GM12878 (cell line): ENCODE results near the gene ELP2. TPM values are rescaled to one million over a fixed set of nuclear protein-coding genes. Genes with fewer than 3 reads are reported as not detected.
A peak's percentile ranks its signal among the peaks of the same experiment; 100 is the strongest.

Experiments
- BCL11A ChIP-seq: IDR thresholded peaks from 2 replicates; pipeline ENCODE4 v1.6.1; 2011; ENCODE audit warnings: low read depth, low read length
- BMI1 ChIP-seq: fragments of 450-650 bp; IDR thresholded peaks from 2 replicates; pipeline ENCODE4 v1.6.1; 2016; ENCODE audit warnings: mild to moderate bottlenecking, moderate library complexity, borderline replicate concordance
- CBX5 ChIP-seq: sonication (generic); IDR thresholded peaks from 2 replicates; pipeline ENCODE4 v1.6.1; 2016; ENCODE audit warnings: low read depth, moderate library complexity, mild to moderate bottlenecking, inconsistent platforms
- CHD4 ChIP-seq: fragments of 200-600 bp; sonication (generic); IDR thresholded peaks from 2 replicates; pipeline ENCODE4 v1.6.1; 2016; ENCODE audit warnings: mild to moderate bottlenecking
- FOXK2 ChIP-seq: fragments of 450-650 bp; IDR thresholded peaks from 2 replicates; pipeline ENCODE4 v1.6.1; 2017; ENCODE audit warnings: mild to moderate bottlenecking, moderate library complexity
- IKZF2 ChIP-seq, 2 experiments: fragments of 450-650 bp; IDR thresholded peaks; 2 replicates each; pipeline ENCODE4 v1.6.1; 2017; ENCODE audit warnings: mild to moderate bottlenecking in 2 of 2, moderate library complexity in 2 of 2
- LARP7 ChIP-seq: fragments of 450-650 bp; IDR thresholded peaks from 2 replicates; pipeline ENCODE4 v1.6.1; 2017; ENCODE audit warnings: mild to moderate bottlenecking
- MTA2 ChIP-seq: fragments of 450-650 bp; IDR thresholded peaks from 2 replicates; pipeline ENCODE4 v1.6.1; 2016; ENCODE audit warnings: low read depth, mild to moderate bottlenecking, moderate library complexity
- MYB ChIP-seq: fragments of 150-350 bp; IDR thresholded peaks from 2 replicates; pipeline ENCODE4 v1.6.1; 2014; ENCODE audit warnings: mild to moderate bottlenecking, low read depth, low read length, borderline replicate concordance
- NBN ChIP-seq: fragments of 450-650 bp; IDR thresholded peaks from 2 replicates; pipeline ENCODE4 v1.6.1; 2016
- NFYA ChIP-seq: IDR thresholded peaks from 2 replicates; pipeline ENCODE4 v1.6.1; 2011; ENCODE audit warnings: low read depth, mild to moderate bottlenecking, low read length, improper control_type of control experiment, borderline replicate concordance
- NR2F1 ChIP-seq: fragments of 450-650 bp; conservative IDR thresholded peaks from 2 replicates; pipeline ENCODE4 v1.6.1; 2017; ENCODE audit warnings: mild to moderate bottlenecking
- POLR2A ChIP-seq: IDR thresholded peaks from 2 replicates; pipeline ENCODE4 v1.6.1; 2011; ENCODE audit warnings: low read depth, mild to moderate bottlenecking, low read length
- RBBP5 ChIP-seq: fragments of 200-600 bp; sonication (generic); conservative IDR thresholded peaks from 2 replicates; pipeline ENCODE4 v1.6.1; 2016
- RUNX3 ChIP-seq: IDR thresholded peaks from 2 replicates; pipeline ENCODE4 v1.6.1; 2012; ENCODE audit warnings: low read length, inconsistent platforms
- TCF7 ChIP-seq: IDR thresholded peaks from 2 replicates; pipeline ENCODE4 v1.6.1; 2014; ENCODE audit warnings: antibody characterized with exemption, borderline replicate concordance
- ZNF217 ChIP-seq: fragments of 450-650 bp; IDR thresholded peaks from 2 replicates; pipeline ENCODE4 v1.6.1; 2017; ENCODE audit warnings: antibody characterized with exemption, mild to moderate bottlenecking
- polyA plus RNA-seq, 11 experiments: library from polyadenylated mRNA; depleted of rRNA in 4 of 11; unstranded in 6 of 11; stranded (reverse) in 5 of 11; fragments of >200 nt; fragmentation: Nextera tagmentation in 4 of 11; fragmentation: Illumina TruSeq in 1 of 11; extraction: Ambion mirVana in 4 of 11; extraction: Trizol in 1 of 11; gene quantifications; 1 replicate in 1 of 11; 2 replicates in 10 of 11; pipeline versions ENCODE4 v1.2.1 to v1.2.3, GENCODE V29; 2011 to 2016; ENCODE audit warnings: inconsistent platforms in 2 of 11, missing spikeins in 2 of 11, low read depth in 1 of 11
- total RNA-seq, 4 experiments: library from RNA; depleted of rRNA in 3 of 4; stranded (reverse); fragments of >200 nt in 3 of 4; fragmentation: Illumina TruSeq in 1 of 4; extraction: Trizol in 1 of 4; gene quantifications; 2 replicates each; pipeline versions ENCODE4 v1.2.1 to v1.2.3, GENCODE V29; 2013 to 2021
- TF ChIP-seq, protein P1 (sequence below): fragments of 150-350 bp; IDR thresholded peaks from 2 replicates; pipeline ENCODE4 v1.6.1; 2014; ENCODE audit warnings: mild to moderate bottlenecking, low read depth, low read length
- TF ChIP-seq, protein P2 (sequence below): fragments of 450-650 bp; formaldehyde crosslinking; IDR thresholded peaks from 2 replicates; pipeline ENCODE4 v1.4.0; 2022; ENCODE audit warnings: mild to moderate bottlenecking, moderate library complexity
- TF ChIP-seq, protein P3 (sequence below): IDR thresholded peaks from 2 replicates; pipeline ENCODE4 v1.6.1; 2012; ENCODE audit warnings: low read depth, low read length, improper control_type of control experiment
- TF ChIP-seq, protein P4 (sequence below): fragments of 450-650 bp; IDR thresholded peaks from 2 replicates; pipeline ENCODE4 v1.6.1; 2016; ENCODE audit warnings: mild to moderate bottlenecking
- TF ChIP-seq, protein P5 (sequence below): fragments of 450-650 bp; IDR thresholded peaks from 2 replicates; pipeline ENCODE4 v1.6.1; 2016; ENCODE audit warnings: mild to moderate bottlenecking, moderate library complexity, borderline replicate concordance

Gene ELP2
- total and polyA plus RNA-seq, 10 of the 15 experiments (the other 5 are each of a cell fraction or from before 2014, with no cell fraction given), result 56.9 to 134 (median 88.5) TPM

DNA sequence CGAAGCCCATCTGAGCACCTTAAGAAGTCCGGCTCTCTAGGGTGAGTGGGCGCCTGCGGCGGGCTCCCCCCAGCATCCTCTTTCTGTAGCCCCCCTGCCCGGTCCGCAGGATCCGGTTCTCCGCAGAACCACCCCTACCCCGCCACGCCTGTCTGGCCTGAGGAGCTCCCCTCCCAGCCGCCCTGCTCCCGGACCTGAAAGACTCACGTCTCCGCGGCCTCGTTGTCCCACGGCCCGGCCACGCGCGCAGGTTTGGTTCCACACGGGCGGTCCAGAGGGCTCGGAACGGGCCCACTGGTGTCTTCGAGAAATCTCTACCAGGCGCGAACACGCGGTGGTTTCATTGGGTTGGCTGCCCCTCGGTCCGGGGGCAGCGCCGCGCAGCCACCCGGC, 796 bp upstream of the ELP2 start (continued):
- TF ChIP-seq, protein P1, sequence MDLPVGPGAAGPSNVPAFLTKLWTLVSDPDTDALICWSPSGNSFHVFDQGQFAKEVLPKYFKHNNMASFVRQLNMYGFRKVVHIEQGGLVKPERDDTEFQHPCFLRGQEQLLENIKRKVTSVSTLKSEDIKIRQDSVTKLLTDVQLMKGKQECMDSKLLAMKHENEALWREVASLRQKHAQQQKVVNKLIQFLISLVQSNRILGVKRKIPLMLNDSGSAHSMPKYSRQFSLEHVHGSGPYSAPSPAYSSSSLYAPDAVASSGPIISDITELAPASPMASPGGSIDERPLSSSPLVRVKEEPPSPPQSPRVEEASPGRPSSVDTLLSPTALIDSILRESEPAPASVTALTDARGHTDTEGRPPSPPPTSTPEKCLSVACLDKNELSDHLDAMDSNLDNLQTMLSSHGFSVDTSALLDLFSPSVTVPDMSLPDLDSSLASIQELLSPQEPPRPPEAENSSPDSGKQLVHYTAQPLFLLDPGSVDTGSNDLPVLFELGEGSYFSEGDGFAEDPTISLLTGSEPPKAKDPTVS, result peak; percentile 80; the same call in 1 of the 2 replicates
- no peak for TF ChIP-seq BMI1
- no peak for TF ChIP-seq MYB
- TF ChIP-seq RBBP5, result no peak
- TF ChIP-seq ZNF217, result no peak
- no peak for TF ChIP-seq FOXK2
- no peak for TF ChIP-seq TCF7
- TF ChIP-seq, protein P2, sequence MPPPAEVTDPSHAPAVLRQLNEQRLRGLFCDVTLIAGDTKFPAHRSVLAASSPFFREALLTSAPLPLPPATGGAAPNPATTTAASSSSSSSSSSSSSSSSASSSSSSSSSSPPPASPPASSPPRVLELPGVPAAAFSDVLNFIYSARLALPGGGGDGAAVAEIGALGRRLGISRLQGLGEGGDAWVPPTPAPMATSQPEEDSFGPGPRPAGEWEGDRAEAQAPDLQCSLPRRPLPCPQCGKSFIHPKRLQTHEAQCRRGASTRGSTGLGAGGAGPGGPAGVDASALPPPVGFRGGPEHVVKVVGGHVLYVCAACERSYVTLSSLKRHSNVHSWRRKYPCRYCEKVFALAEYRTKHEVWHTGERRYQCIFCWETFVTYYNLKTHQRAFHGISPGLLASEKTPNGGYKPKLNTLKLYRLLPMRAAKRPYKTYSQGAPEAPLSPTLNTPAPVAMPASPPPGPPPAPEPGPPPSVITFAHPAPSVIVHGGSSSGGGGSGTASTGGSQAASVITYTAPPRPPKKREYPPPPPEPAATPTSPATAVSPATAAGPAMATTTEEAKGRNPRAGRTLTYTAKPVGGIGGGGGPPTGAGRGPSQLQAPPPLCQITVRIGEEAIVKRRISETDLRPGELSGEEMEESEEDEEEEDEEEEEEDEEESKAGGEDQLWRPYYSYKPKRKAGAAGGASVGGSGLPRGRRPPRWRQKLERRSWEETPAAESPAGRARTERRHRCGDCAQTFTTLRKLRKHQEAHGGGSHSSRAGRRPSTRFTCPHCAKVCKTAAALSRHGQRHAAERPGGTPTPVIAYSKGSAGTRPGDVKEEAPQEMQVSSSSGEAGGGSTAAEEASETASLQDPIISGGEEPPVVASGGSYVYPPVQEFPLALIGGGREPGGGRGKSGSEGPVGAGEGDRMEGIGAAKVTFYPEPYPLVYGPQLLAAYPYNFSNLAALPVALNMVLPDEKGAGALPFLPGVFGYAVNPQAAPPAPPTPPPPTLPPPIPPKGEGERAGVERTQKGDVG (CRISPR knock-in tag), result no peak
- TF ChIP-seq NBN, result no peak
- no peak for TF ChIP-seq RUNX3
- no peak for TF ChIP-seq IKZF2 (IDR thresholded peaks at IDR 0.05)
- TF ChIP-seq, protein P3, sequence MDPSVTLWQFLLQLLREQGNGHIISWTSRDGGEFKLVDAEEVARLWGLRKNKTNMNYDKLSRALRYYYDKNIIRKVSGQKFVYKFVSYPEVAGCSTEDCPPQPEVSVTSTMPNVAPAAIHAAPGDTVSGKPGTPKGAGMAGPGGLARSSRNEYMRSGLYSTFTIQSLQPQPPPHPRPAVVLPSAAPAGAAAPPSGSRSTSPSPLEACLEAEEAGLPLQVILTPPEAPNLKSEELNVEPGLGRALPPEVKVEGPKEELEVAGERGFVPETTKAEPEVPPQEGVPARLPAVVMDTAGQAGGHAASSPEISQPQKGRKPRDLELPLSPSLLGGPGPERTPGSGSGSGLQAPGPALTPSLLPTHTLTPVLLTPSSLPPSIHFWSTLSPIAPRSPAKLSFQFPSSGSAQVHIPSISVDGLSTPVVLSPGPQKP, result no peak
- TF ChIP-seq, protein P4, sequence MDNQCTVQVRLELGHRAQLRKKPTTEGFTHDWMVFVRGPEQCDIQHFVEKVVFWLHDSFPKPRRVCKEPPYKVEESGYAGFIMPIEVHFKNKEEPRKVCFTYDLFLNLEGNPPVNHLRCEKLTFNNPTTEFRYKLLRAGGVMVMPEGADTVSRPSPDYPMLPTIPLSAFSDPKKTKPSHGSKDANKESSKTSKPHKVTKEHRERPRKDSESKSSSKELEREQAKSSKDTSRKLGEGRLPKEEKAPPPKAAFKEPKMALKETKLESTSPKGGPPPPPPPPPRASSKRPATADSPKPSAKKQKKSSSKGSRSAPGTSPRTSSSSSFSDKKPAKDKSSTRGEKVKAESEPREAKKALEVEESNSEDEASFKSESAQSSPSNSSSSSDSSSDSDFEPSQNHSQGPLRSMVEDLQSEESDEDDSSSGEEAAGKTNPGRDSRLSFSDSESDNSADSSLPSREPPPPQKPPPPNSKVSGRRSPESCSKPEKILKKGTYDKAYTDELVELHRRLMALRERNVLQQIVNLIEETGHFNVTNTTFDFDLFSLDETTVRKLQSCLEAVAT, result 0 out of 2 replicates have a peak, but pooled peaks have one; percentile 6
- no peak for TF ChIP-seq BCL11A
- no peak for TF ChIP-seq LARP7
- TF ChIP-seq NR2F1, result no peak
- 0 out of 2 replicates have a peak, but pooled peaks have one; percentile 19 for TF ChIP-seq POLR2A
- no peak for TF ChIP-seq CHD4
- 0 out of 2 replicates have a peak, but pooled peaks have one; percentile 0 for TF ChIP-seq CBX5
- TF ChIP-seq MTA2, result 0 out of 2 replicates have a peak, but pooled peaks have one; percentile 14
- TF ChIP-seq, protein P5, sequence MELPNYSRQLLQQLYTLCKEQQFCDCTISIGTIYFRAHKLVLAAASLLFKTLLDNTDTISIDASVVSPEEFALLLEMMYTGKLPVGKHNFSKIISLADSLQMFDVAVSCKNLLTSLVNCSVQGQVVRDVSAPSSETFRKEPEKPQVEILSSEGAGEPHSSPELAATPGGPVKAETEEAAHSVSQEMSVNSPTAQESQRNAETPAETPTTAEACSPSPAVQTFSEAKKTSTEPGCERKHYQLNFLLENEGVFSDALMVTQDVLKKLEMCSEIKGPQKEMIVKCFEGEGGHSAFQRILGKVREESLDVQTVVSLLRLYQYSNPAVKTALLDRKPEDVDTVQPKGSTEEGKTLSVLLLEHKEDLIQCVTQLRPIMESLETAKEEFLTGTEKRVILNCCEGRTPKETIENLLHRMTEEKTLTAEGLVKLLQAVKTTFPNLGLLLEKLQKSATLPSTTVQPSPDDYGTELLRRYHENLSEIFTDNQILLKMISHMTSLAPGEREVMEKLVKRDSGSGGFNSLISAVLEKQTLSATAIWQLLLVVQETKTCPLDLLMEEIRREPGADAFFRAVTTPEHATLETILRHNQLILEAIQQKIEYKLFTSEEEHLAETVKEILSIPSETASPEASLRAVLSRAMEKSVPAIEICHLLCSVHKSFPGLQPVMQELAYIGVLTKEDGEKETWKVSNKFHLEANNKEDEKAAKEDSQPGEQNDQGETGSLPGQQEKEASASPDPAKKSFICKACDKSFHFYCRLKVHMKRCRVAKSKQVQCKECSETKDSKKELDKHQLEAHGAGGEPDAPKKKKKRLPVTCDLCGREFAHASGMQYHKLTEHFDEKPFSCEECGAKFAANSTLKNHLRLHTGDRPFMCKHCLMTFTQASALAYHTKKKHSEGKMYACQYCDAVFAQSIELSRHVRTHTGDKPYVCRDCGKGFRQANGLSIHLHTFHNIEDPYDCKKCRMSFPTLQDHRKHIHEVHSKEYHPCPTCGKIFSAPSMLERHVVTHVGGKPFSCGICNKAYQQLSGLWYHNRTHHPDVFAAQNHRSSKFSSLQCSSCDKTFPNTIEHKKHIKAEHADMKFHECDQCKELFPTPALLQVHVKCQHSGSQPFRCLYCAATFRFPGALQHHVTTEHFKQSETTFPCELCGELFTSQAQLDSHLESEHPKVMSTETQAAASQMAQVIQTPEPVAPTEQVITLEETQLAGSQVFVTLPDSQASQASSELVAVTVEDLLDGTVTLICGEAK, result no peak
- TF ChIP-seq NFYA, result no peak
